HFFc6 (cell line): ENCODE results near the gene CLSTN1. TPM values are rescaled to one million over a fixed set of nuclear protein-coding genes. Genes with fewer than 3 reads are reported as not detected.

Experiments
- DNase-seq: peaks from one replicate; pipeline ENCODE4 v3.0.0-alpha.2; 2018
- H3K27ac Mint-ChIP-seq: 2 replicates; pipeline ENCODE4 v1.8.0; 2020; ENCODE audit warnings: mild to moderate bottlenecking, mixed read lengths
- H3K27me3 Mint-ChIP-seq: 2 replicates; pipeline ENCODE4 v1.8.0; 2021; ENCODE audit warnings: mild to moderate bottlenecking, moderate library complexity, mixed read lengths; ENCODE audit not compliant: insufficient read depth
- H3K36me3 Mint-ChIP-seq: 2 replicates; pipeline ENCODE4 v1.8.0; 2021; ENCODE audit warnings: low read depth, mixed read lengths
- H3K4me1 Mint-ChIP-seq: 2 replicates; pipeline ENCODE4 v1.8.0; 2020; ENCODE audit warnings: low read depth, mixed read lengths
- H3K4me3 Mint-ChIP-seq: 2 replicates; pipeline ENCODE4 v1.8.0; 2020; ENCODE audit warnings: mild to moderate bottlenecking, moderate library complexity, mixed read lengths
- H3K9me3 Mint-ChIP-seq: 2 replicates; pipeline ENCODE4 v1.8.0; 2020; ENCODE audit warnings: mild to moderate bottlenecking, mixed read lengths
- CTCF ChIP-seq: fragments of 200-600 bp; sonication (generic); IDR thresholded peaks from 2 replicates; pipeline ENCODE4 v1.5.0; 2021; ENCODE audit warnings: antibody characterized with exemption, mild to moderate bottlenecking
- total RNA-seq, 6 experiments: library from RNA; stranded (reverse); fragmentation: NEBNext Ultra II Directional; extraction: Animal tissue kit (Norgen Biotek cat#: 25700); gene quantifications; 2 replicates in 1 of 6; 3 replicates in 5 of 6; pipeline ENCODE4 v1.2.3, GENCODE V29; 2021

Gene CLSTN1
- total RNA-seq, 6 experiments from 2014 or later, result 128 to 151 (median 137) TPM

- peak overlapping the region; percentile 70 for H3K27ac Mint-ChIP-seq
- TF ChIP-seq CTCF, result no peak
- no peak for DNase-seq
- peaks cover 3% of the 10 kb centered on the region; the same call in 1 of the 2 replicates for H3K27me3 Mint-ChIP-seq
- no peaks in the 10 kb centered on the region for H3K36me3 Mint-ChIP-seq
- no peaks in the 10 kb centered on the region for H3K9me3 Mint-ChIP-seq
- peak overlapping the region; percentile 85 for H3K4me3 Mint-ChIP-seq
- peaks cover 45% of the 10 kb centered on the region for H3K4me1 Mint-ChIP-seq
Measured at GRCh38 chr1:9687874-9688582, 135.7 kb downstream of the CLSTN1 start.

- peaks cover 3% of the 10 kb centered on the region; the same call in 1 of the 2 replicates for H3K27me3 Mint-ChIP-seq
- no peaks in the 10 kb centered on the region for H3K36me3 Mint-ChIP-seq
- peak overlapping the region; percentile 70 for H3K27ac Mint-ChIP-seq
- DNase-seq, result peak; percentile 54
- peak overlapping the region; percentile 85 for H3K4me3 Mint-ChIP-seq
- peaks cover 45% of the 10 kb centered on the region for H3K4me1 Mint-ChIP-seq
- no peak for TF ChIP-seq CTCF
- no peaks in the 10 kb centered on the region for H3K9me3 Mint-ChIP-seq
Measured at GRCh38 chr1:9687120-9687873, 136.5 kb downstream of the CLSTN1 start.

GRCh38 chr1:9684801-9685200 lies 139.0 kb downstream of the CLSTN1 start:
- no peaks in the 10 kb centered on the region for H3K36me3 Mint-ChIP-seq
- H3K27ac Mint-ChIP-seq, result no peak overlapping the region
- H3K9me3 Mint-ChIP-seq, result no peaks in the 10 kb centered on the region
- no peaks in the 10 kb centered on the region; the same call in 1 of the 2 replicates for H3K27me3 Mint-ChIP-seq
- no peak for TF ChIP-seq CTCF
- H3K4me1 Mint-ChIP-seq, result peaks cover 23% of the 10 kb centered on the region
- no peak overlapping the region for H3K4me3 Mint-ChIP-seq
- DNase-seq, result no peak

- no peak for TF ChIP-seq CTCF
- Mint-ChIP-seq H3K27me3 (no peaks in the 10 kb centered on the region), H3K9me3 (no peaks in the 10 kb centered on the region), H3K27ac (no peak overlapping the region), H3K36me3 (no peaks in the 10 kb centered on the region), H3K4me3 (no peak overlapping the region), H3K4me1 (peaks cover 4% of the 10 kb centered on the region; the same call in 1 of the 2 replicates)
- no peak for DNase-seq
Measured at GRCh38 chr1:9680828-9681227, 142.9 kb downstream of the CLSTN1 start.

GRCh38 chr1:9680091-9680490 lies 143.7 kb downstream of the CLSTN1 start:
- Mint-ChIP-seq H3K36me3 (no peaks in the 10 kb centered on the region), H3K4me3 (no peak overlapping the region), H3K4me1 (peaks cover 4% of the 10 kb centered on the region; the same call in 1 of the 2 replicates), H3K9me3 (no peaks in the 10 kb centered on the region), H3K27ac (no peak overlapping the region), H3K27me3 (no peaks in the 10 kb centered on the region)
- no peak for TF ChIP-seq CTCF
- no peak for DNase-seq

Other genes with a start within 250 kb of the CLSTN1 start
- 10 to 100 TPM; 10.5 to 14.0 (median 11.2) TPM for gene TMEM201, start 235.1 kb downstream of the CLSTN1 start, total RNA-seq
- gene PIK3CD, start 172.2 kb downstream of the CLSTN1 start, total RNA-seq, result 10 to 100 TPM in 2 of 6 experiments, 1 to 10 TPM in 4; 7.3 to 14.6 (median 9.2) TPM
- gene CTNNBIP1, start 86.3 kb upstream of the CLSTN1 start, total RNA-seq, result 10 to 100 TPM; 19.7 to 25.5 (median 21.4) TPM
- 10 to 100 TPM; 28.0 to 34.8 (median 30.9) TPM for gene LZIC, start 119.4 kb upstream of the CLSTN1 start, total RNA-seq
- 10 to 100 TPM; 12.9 to 16.0 (median 14.8) TPM for gene NMNAT1, start 119.5 kb upstream of the CLSTN1 start, total RNA-seq
- under 1 TPM in 4 of 6 experiments, not detected in 2; 0.37 to 0.76 (median 0.47) TPM for gene RBP7, start 173.3 kb upstream of the CLSTN1 start, total RNA-seq
- gene UBE4B, start 209.0 kb upstream of the CLSTN1 start, total RNA-seq, result 10 to 100 TPM; 46.2 to 66.0 (median 58.6) TPM